HG02759 (cell line): ENCODE results near the gene TBC1D14.
"Not testable (repeated sequence)": the region's sequence is repeated elsewhere in the genome, so short reads cannot be mapped to it uniquely, and the experiment has no call there.

Experiments
- ATAC-seq: cut with Tn5 transposase; IDR thresholded peaks from one replicate; pipeline ENCODE4 v1.9.1; 2021; ENCODE audit warnings: mild to moderate bottlenecking, moderate library complexity; ENCODE audit not compliant: unreplicated experiment

The TBC1D14 gene

GRCh38 chr4:6969826-6970800 is 60.5 kb downstream of the TBC1D14 start:
- peak; percentile 80 for ATAC-seq

GRCh38 chr4:6971536-6972374 is 62.1 kb downstream of the TBC1D14 start:
- no peak for ATAC-seq

- no peak for ATAC-seq
These were observed 62.7 kb downstream of the TBC1D14 start for GRCh38 chr4:6972375-6972650.

GRCh38 chr4:6972911-6973310 is 63.3 kb downstream of the TBC1D14 start:
- no peak for ATAC-seq

- peak; percentile 62 for ATAC-seq
These were observed 64.7 kb downstream of the TBC1D14 start for GRCh38 chr4:6974138-6974848.

GRCh38 chr4:6977846-6978245 is 68.2 kb downstream of the TBC1D14 start:
- ATAC-seq = not testable (repeated sequence)

GRCh38 chr4:6983544-6984142 is 74.0 kb downstream of the TBC1D14 start:
- ATAC-seq = no peak

GRCh38 chr4:6984612-6985425 is 75.2 kb downstream of the TBC1D14 start:
- no peak for ATAC-seq

GRCh38 chr4:6986072-6986780 is 76.6 kb downstream of the TBC1D14 start:
- peak; percentile 21 for ATAC-seq

GRCh38 chr4:6986781-6987587 is 77.4 kb downstream of the TBC1D14 start:
- peak; percentile 86 for ATAC-seq

GRCh38 chr4:6987588-6987961 is 77.9 kb downstream of the TBC1D14 start:
- no peak for ATAC-seq

GRCh38 chr4:6988016-6988715 is 78.5 kb downstream of the TBC1D14 start:
- no peak for ATAC-seq

- no peak for ATAC-seq
These were observed 79.8 kb downstream of the TBC1D14 start for GRCh38 chr4:6989331-6989923.

- no peak for ATAC-seq
These were observed 81.0 kb downstream of the TBC1D14 start for GRCh38 chr4:6990661-6991060.

- no peak for ATAC-seq
These were observed 81.6 kb downstream of the TBC1D14 start for GRCh38 chr4:6991249-6991648.

- no peak for ATAC-seq
These were observed 82.3 kb downstream of the TBC1D14 start for GRCh38 chr4:6991771-6992557.
